AG08395 (cell line): Measurements from ENCODE around the gene MANSC4.

Source experiments
- DNase-seq: peaks from one replicate; pipeline ENCODE4 v3.0.0; 2012; ENCODE audit warnings: mixed read lengths, low spot score

The MANSC4 gene

DNA sequence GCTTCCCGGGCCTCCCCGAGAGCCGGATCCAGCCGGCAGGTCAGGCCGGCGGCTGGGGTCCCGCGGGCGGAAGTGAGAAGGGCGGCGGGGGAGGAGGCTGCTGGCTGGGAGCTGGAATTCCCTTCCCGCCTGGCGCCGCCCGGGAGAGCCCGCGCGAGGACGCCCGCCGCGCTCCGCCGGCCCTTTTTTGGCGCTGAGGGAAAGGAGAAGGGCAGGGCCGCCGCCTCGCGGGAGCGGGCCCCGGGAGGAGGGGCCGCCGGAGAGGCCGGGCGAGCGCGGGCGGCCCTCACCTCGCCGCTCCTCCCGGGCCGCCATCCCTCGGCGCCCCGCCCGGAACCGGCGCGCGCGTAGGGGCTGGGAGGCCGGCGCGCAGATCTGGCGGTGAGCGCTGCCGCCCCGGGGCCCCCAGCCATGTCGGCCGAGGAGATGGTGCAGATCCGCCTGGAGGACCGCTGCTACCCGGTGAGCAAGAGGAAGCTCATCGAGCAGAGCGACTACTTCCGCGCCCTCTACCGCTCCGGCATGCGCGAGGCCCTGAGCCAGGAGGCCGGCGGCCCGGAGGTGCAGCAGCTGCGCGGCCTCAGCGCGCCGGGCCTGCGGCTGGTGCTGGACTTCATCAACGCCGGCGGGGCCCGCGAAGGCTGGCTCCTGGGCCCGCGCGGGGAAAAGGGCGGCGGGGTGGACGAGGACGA, at the start of gene MANSC4, which contains the start of gene KLHL42:
MANSC4 (minus strand) TSS at position 317 of the 692 bp plus-strand sequence. CDS start 8,960 bp downstream, outside the sequence.
KLHL42 (plus strand) TSS at position 314 of the 692 bp plus-strand sequence; CDS start at position 412, 98 bp downstream.
- DNase-seq, result peak; percentile 79

DNA sequence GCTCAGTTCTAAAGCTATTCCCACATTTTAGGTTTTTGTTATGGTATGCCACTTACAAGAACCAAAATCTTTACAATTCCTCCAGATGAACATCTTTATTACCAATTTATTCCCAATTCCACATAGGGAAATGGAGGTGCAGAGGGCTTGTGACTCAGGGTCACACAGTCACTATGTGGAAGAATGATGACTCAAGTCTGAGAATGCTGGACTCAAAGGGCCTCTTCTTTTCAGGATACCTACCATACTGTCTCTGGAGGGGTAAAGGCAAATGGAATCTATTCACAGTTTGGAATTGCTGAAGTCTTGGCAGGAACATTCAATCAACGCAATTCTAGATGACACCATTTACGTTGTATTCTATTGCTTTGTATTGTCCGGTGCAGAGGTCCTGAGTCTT, 48.2 kb upstream of the MANSC4 start:
- peak; percentile 22 for DNase-seq

DNA sequence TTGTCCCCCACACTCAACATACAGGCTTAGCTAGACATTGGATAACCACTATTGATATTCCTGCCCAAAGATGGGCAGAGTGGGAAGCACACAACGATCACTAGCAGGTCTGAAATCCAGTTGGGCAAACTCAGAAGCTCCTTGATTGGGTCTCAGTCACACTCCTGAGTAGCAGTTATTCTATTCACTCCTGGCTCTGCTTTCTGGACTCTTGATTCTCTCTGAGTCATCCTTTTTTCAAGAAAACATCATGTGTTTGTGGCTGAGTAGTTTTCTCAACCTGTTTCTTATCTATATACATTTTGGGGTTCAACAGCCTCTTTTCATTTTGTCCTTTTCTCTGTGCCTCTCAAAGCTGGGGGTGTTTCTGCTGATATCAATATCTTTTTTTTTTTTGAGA, 46.0 kb upstream of the MANSC4 start:
- DNase-seq, result no peak

DNA sequence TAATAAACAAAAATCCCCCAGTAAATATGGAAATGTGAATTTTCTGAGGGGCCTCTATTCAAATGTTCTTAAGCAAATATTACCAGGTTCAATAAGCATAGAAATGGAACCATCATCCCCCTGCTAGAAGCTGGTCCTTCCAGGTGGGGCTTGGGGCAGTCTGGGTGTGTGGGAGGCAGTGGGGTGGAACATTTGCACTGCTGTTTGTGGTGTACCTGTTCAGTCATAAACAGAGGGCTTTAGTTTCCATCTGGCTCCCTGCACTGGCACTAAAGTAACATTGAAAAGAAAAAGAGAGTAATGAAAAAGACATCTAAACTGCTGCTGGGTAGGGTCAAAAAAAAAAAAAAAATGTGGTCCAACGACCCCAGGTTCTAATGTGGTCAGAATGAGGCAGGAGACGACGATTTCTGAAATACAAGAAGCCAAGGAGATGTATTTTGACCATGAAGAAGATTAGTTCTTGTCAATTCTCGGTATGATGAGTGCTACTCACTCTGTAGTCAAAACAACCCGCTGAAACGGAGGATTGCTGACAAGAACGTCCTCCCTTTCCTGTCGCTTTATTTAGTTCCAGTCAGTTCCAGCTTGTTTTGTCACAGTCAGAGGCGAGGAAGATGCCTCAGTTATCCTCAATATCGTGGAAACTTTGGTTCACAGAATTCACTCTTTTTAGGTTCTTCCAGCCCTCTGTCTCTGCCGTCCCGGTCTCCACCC, 44.2 kb upstream of the MANSC4 start:
- no peak for DNase-seq

- no peak for DNase-seq
Measured at GRCh38 chr12:27823038-27823437, 43.0 kb upstream of the MANSC4 start.

GRCh38 chr12:27822076-27822712, 42.2 kb upstream of the MANSC4 start:
- DNase-seq, result peak; percentile 69

- DNase-seq, result peak; percentile 72
Measured at GRCh38 chr12:27821259-27821973, 41.4 kb upstream of the MANSC4 start.

DNA sequence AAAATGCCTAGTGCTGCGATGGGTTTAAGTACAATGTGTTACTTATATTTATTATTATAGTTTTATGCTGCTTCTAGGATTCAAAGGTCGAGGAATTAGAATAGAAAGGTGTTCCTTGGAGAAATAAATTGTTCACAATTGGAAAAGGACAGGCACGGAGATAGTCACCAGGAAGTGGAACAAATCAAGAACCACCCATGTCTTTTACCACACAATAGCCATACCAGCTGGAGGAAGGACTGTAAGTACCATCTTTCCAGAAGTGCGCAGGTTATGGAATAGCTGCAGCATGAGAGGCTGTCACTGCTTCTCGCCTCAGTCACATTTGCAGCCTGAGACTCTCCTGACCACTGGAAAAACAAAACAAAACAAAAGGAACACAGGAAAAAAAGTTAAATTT, 40.5 kb upstream of the MANSC4 start:
- DNase-seq, result no peak

DNA sequence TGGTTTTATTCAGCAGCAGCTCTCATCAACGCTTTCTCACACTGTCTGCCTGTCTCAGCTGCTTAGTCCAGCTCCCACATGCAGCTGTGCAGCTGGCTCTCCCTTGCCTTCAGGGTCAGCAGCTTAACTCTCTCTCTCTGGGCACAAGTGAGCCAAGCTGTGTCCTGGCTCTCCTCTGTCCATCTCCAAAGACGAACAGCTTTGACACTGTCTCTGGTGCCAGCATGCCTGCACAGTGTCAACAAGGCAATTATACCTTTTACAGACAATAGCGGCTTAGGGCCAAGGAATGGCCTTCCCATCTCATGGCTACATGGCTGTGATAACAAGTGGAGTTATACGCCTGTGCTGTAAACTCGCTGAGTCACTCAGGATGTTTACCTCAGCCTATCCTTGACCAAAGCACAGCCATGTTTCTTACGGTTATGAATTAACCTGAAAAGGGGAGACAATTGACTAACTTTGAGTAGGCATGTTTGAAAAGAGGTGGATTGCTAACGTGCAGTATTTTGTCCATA, 38.4 kb upstream of the MANSC4 start:
- DNase-seq, result no peak

DNA sequence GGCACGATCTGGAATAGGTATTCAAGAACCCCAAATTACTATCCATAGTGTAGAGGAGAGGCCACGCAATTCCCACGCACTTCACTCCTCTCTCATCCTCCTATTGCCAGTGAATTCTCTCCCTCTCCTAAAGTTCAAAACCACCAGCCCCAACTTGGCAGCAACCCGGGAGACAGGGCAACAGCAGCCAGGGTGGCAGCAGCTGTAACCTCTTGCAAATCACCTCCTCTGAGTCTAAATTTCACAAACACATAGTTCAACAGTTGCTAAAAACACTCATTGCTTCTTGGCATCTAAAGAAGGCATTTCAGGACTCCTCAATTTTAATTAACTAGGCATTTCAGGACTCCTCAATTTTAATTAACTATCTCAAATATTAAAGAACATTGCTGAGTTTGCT, 37.7 kb upstream of the MANSC4 start:
- no peak for DNase-seq

DNA sequence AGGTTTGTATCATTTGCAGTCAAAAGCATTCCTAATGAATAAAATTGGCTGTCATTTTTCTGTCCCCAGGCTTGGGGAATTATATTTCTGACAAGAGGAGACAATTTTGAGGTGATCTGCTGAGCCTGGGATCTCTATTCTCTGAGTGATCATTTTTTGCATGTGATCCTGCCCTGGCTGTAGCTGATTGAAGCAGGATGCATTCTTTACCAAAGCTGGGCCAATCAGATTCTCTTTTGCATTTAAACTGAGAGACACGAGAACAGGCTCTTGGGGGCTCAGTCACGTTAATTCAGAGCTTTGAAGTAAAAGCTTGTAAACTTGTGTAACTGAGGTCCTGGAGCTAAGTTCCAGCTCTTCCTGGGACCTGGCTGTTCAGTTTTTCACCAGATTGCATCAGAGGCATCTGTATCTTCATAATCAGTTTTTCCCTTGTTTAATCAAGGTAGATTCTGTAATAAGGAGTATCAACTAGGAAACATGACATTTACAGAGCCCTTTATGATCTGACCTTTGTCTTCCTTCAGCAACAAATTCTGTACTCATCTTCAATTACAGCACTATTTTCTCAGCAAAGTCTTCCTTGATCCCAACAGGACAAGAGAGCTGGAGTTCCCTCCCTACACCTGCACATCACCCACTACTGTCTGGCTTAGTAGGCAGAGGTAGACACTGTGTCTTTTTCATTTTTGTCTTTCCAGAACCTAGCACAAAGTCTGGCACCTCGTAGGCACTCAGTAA, 35.0 kb upstream of the MANSC4 start:
- DNase-seq, result peak; percentile 11

- DNase-seq, result no peak
Measured at GRCh38 chr12:27814411-27814810, 34.4 kb upstream of the MANSC4 start.

DNA sequence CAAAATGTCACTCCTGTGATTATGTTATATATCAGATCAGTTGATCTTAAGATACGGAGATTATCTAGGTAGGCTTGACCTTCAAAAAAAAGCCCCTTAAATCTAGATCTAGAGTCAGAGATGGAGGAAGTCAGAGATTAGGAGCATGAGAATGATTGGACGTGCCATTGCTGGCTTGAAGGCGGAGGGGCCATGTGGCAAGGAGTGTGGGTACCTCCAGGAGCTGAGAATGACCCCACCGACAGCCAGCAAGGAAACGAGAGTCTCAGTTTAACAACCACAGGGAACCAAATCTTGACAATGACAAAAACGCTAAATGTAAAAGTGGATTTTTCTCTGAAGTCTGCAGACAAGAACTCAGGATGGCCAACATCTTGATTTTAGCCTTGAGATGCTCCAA, 32.5 kb upstream of the MANSC4 start:
- no peak for DNase-seq

DNA sequence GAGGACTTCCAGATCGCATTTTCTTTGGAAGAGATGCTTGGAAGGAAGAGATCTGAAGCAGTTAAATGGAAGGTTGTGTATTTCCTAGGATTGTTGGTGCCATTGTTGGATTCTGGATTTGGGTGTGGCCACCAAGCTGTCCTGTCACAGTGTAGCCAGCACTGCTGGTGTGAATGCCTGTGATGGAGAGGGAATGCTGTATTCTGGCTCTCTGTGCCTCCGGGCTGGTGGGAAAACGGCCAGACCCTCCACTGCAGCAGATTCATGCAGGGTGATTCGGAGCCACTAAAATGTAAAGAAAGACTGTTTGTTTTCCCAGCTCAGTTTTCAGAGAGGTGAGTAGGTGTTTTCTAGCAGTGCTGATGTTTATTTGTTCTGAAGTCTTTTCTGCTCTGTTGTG, 30.7 kb upstream of the MANSC4 start:
- DNase-seq, result no peak

- DNase-seq, result no peak
Measured at GRCh38 chr12:27808841-27809240, 28.8 kb upstream of the MANSC4 start.

DNA sequence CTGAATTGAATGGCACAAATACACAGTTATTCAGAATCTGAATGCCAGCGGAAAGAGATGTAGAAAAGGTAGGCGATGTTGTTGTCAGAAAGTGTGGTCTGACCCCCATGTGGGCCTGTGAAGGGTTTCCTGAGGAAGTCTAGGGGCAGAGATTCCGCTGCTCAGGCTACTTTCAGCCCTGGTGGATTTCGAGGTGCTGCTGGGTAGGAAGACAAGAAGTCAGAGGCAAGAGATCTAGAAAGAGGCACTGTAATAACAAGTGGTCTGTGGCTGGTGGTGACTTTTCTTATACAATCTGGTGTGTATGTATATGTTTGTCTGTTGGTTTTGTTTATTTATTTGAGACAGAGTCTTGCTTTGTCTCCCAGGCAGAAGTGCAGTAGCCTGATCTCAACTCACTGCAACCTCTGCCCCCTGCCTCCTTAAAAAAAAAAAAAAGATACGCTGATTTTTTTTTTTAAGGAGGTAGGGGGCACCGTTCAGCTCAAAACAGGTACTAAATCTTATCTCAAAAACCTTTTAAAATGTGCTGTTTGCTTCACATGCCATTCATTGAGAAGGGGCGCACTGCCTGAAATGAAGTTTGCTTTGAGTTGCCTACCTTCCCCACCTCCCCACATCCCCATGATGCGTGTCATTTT, 27.1 kb upstream of the MANSC4 start:
- no peak for DNase-seq

DNA sequence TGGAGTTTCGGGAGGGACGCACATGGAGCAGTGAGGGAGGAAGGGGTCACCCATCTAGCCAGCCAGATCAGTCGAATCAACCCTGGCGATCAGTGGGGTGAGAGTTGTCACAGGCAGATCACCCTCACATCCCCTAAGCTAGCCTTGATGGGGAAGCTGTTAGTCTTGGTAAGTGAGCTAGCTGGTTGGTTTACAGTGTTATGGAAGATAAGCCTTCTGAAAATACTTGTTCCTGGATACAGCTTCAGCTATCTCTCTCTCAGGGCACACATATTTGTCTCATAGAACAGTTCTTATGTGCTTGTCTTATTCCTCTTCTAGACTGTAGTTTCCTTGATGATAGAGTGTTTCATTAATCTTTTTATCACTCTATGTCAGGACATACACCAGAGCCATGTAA, 26.2 kb upstream of the MANSC4 start:
- no peak for DNase-seq

GRCh38 chr12:27805238-27805637, 25.2 kb upstream of the MANSC4 start:
- DNase-seq, result no peak

DNA sequence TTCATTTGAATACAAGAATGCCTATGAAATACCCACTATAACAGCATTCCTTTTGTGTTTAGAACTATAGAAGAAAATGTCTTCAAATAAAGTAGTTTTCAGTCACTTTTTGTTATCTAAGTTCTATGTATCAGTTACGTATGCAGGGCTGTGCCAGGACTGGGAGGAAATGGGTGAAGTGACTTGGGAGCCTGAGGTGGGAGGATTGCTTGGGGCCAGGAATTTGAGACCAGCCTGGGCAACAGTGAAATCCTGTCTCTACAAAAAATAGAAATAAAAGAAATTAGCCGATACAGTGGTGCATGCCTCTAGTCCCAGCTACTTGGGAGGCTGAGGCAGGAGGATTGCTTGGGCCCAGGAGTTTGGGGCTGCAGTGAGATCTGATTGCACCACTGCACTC, 22.9 kb upstream of the MANSC4 start:
- no peak for DNase-seq

DNA sequence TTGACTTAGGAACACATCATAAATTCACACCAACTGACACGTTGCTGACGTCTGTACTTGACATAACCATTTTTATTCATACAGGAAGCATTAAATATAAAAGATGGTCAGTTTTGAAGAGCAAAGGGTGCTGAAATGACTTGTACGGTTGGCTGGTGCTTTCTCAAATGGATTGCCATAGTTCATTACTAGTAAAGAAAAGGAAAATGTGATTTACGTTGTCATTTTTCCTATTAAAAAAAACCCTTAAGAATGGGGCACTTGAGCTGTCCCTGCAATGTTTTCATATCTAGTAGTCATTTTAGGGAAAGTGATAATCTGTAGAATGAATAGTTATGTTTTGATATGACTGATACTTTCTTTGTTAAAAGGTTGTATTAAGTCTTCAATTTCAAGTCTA, 22.5 kb upstream of the MANSC4 start:
- DNase-seq, result no peak

- no peak for DNase-seq
Measured at GRCh38 chr12:27801630-27802029, 21.6 kb upstream of the MANSC4 start.
